Measurements from ENCODE around the gene RHOJ. TPM values are rescaled to one million over a fixed set of nuclear protein-coding genes. Genes with fewer than 3 reads are reported as not detected.
A peak's percentile ranks its signal among the peaks of the same experiment; 100 is the strongest.

RHOJ gene
- total and polyA plus RNA-seq, 2 of the 8 experiments (the other 6 are each of a cell fraction or from before 2014, with no cell fraction given), result 0.11 TPM; not detected in 1

GRCh38 chr14:63214417-63215196, 10.4 kb downstream of the RHOJ start:
- Histone ChIP-seq H3K27me3 (replicated peaks in 1 of 4; ENCODE audit: control insufficient read depth in 3 of 4, extremely low read depth in 1 of 4, insufficient read depth in 3 of 4, low read length in 3 of 4) (no peaks in the 10 kb centered on the region), H4K91ac (replicated peaks; ENCODE audit: insufficient read length, low read length) (no peak overlapping the region), H3K14ac (ENCODE audit: insufficient read length) (no peak overlapping the region), H3K9ac (replicated peaks in 1 of 4; ENCODE audit: extremely low read depth in 1 of 4, low read depth in 3 of 4, low read length in 3 of 4) (no peak overlapping the region), H3K18ac (ENCODE audit: extremely low read depth, low read length) (no peak overlapping the region), H3K9me3 (ENCODE audit: insufficient read depth in 2 of 2, low read depth in 1 of 2, low read length in 1 of 2) (no peaks in the 10 kb centered on the region), H2BK12ac (ENCODE audit: low read depth, low read length) (no peak overlapping the region), H2BK120ac (replicated peaks; ENCODE audit: low read depth, low read length) (no peak overlapping the region), H3K79me1 (ENCODE audit: low read depth, low read length) (no peaks in the 10 kb centered on the region), H3K23ac (ENCODE audit: insufficient read length) (no peak overlapping the region), H4K5ac (ENCODE audit: insufficient read length, low read depth, low read length) (no peak overlapping the region), H3K23me2 (ENCODE audit: low read depth, low read length) (no peaks in the 10 kb centered on the region), H3K4me1 (replicated peaks in 1 of 4; ENCODE audit: control insufficient read depth in 3 of 4, insufficient read depth in 4 of 4, low read length in 3 of 4) (no peaks in the 10 kb centered on the region), H2BK20ac (ENCODE audit: low read length) (no peak overlapping the region), H2AK5ac (ENCODE audit: low read depth, low read length) (no peak overlapping the region), H3K79me2 (ENCODE audit: control insufficient read depth in 1 of 2, insufficient read depth in 2 of 2, low read length in 2 of 2) (no peaks in the 10 kb centered on the region), H4K20me1 (replicated peaks in 1 of 2; ENCODE audit: control insufficient read depth in 1 of 2, insufficient read depth in 2 of 2, low read length in 2 of 2) (no peaks in the 10 kb centered on the region), H2BK15ac (ENCODE audit: low read length) (no peak overlapping the region), H3K4ac (replicated peaks; ENCODE audit: insufficient read length, low read depth, low read length) (no peak overlapping the region), H2AFZ (ENCODE audit: low read length) (peak overlapping the region; percentile 29; the same call in 1 of the 2 replicates), H3K4me3 (ENCODE audit: extremely low read depth in 1 of 4, insufficient read depth in 2 of 4, low read depth in 3 of 4, low read length in 4 of 4) (no peak overlapping the region), H3K56ac (replicated peaks; ENCODE audit: insufficient read length, low read depth, low read length) (no peak overlapping the region), H3K4me2 (ENCODE audit: insufficient read depth in 1 of 2, low read depth in 2 of 2, low read length in 2 of 2) (no peak overlapping the region), H3K27ac (ENCODE audit: low read depth, low read length) (no peak overlapping the region), H4K8ac (ENCODE audit: extremely low read depth, insufficient read depth, low read length) (no peak overlapping the region), H3K36me3 (ENCODE audit: control insufficient read depth in 2 of 4, insufficient read depth in 4 of 4, low read length in 3 of 4) (no peaks in the 10 kb centered on the region), H2BK5ac (ENCODE audit: low read depth, low read length) (no peak overlapping the region)
- ChIA-PET CTCF (ENCODE audit: partially characterized antibody) (interaction anchor here (1.6 to 2.1 kb wide), 3 partner anchors 11 to 62 kb away, joined by 4 to 7 read pairs (median 5); partner anchors contain the start of gene RHOJ), POLR2A (ENCODE audit: partially characterized antibody) (no interaction called here)
- WGBS, 2 experiments (ENCODE audit: extremely low coverage in 1 of 2, insufficient coverage in 1 of 2, insufficient read length in 1 of 2, insufficient replicate concordance in 2 of 2, low coverage in 1 of 2, low lambda C conversion rate in 2 of 2, missing lambda C conversion rate in 1 of 2), result 87% methylated on average over 5 of the region's 5 CpGs; no CpG with 5 or more reads in 1 of the 2 experiments
- FAIRE-seq (no peak), DNase-seq (ENCODE audit: low read depth in 1 of 2, low spot score in 2 of 2) (no peak)
- TF ChIP-seq POLR2AphosphoS5 (IDR thresholded peaks at IDR 0.05; ENCODE audit: low read depth, low read length), result no peak
- TF ChIP-seq YY1 (IDR thresholded peaks at IDR 0.05; ENCODE audit: low read depth, low read length), result no peak
- no peak for TF ChIP-seq KDM4A (IDR thresholded peaks at IDR 0.05; ENCODE audit: low read depth, low read length, severe bottlenecking)

All from H1 (cell line).